Ectodermal cell (in vitro differentiated cells): ENCODE measurements around the gene DOK5.

Experiments
- H3K27ac ChIP-seq: 2 replicates; pipeline ENCODE4 v1.7.0; 2013; ENCODE audit warnings: mild to moderate bottlenecking, low read depth, low read length; ENCODE audit not compliant: insufficient read depth, poor library complexity, severe bottlenecking
- H3K27me3 ChIP-seq: 2 replicates; pipeline ENCODE4 v1.7.0; 2013; ENCODE audit warnings: mild to moderate bottlenecking, low read length; ENCODE audit not compliant: insufficient read depth, control insufficient read depth, poor library complexity, severe bottlenecking
- H3K36me3 ChIP-seq: one replicate; pipeline ENCODE4 v1.7.0; 2013; ENCODE audit warnings: low read length; ENCODE audit not compliant: control insufficient read depth, insufficient read depth
- H3K4me1 ChIP-seq: one replicate; pipeline ENCODE4 v1.7.0; 2013; ENCODE audit warnings: low read length; ENCODE audit not compliant: control insufficient read depth, insufficient read depth
- H3K4me3 ChIP-seq: 2 replicates; pipeline ENCODE4 v1.7.0; 2013; ENCODE audit warnings: low read depth, low read length, control low read depth; ENCODE audit not compliant: insufficient read depth
- H3K9me3 ChIP-seq: 2 replicates; pipeline ENCODE4 v1.7.0; 2013; ENCODE audit warnings: mild to moderate bottlenecking, low read length, moderate library complexity; ENCODE audit not compliant: control insufficient read depth
- WGBS, 2 experiments: methylation state at CpG; one replicate each; pipeline ENCODE4 v1.1.7; 2013; ENCODE audit warnings: missing lambda C conversion rate in 2 of 2; 5-methylcytosine and 5-hydroxymethylcytosine counted together

The DOK5 gene

GRCh38 chr20:54601831-54602515, 126.6 kb downstream of the DOK5 start:
- H3K36me3 ChIP-seq, result peaks cover 7% of the 10 kb centered on the region
- no peaks in the 10 kb centered on the region for H3K4me1 ChIP-seq
- no peaks in the 10 kb centered on the region for H3K9me3 ChIP-seq
- H3K27ac ChIP-seq, result no peak overlapping the region
- H3K4me3 ChIP-seq, result no peak overlapping the region
- 89 to 92% methylated on average over 10 of the region's 10 CpGs for whole genome bisulfite sequencing, 2 experiments
- H3K27me3 ChIP-seq, result no peaks in the 10 kb centered on the region

GRCh38 chr20:54605319-54605718, 129.9 kb downstream of the DOK5 start:
- Histone ChIP-seq H3K27me3 (no peaks in the 10 kb centered on the region), H3K4me1 (no peaks in the 10 kb centered on the region), H3K9me3 (no peaks in the 10 kb centered on the region), H3K36me3 (peaks cover 4% of the 10 kb centered on the region), H3K27ac (no peak overlapping the region), H3K4me3 (no peak overlapping the region)
- WGBS, 2 experiments, result 87 to 92% methylated on average over 3 of the region's 3 CpGs

DNA sequence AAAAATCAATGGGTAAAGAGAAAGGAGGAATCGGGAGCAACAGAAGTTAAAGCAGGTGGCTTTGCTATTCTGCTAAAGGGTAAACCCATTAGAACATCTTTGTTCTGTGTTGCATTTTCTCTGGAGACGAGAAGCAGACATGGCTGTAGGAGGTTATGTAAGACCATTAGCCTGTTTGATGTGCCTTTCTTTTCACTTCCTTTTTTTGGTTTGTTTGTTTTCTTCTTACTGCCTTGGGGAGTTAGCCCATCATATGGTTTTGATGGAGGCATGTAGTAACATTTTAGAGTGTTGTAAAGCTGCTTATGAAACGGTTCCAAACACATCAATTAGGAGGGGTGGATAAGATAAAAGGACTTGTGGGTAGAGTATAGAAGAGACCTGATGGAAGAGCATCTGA, 131.0 kb downstream of the DOK5 start:
- Histone ChIP-seq H3K4me1 (no peaks in the 10 kb centered on the region), H3K4me3 (no peak overlapping the region), H3K27ac (no peak overlapping the region), H3K9me3 (no peaks in the 10 kb centered on the region), H3K27me3 (no peaks in the 10 kb centered on the region), H3K36me3 (no peaks in the 10 kb centered on the region)
- 86 to 95% methylated on average over 3 of the region's 3 CpGs for WGBS, 2 experiments

- no peak overlapping the region for H3K27ac ChIP-seq
- no peak overlapping the region for H3K4me3 ChIP-seq
- H3K4me1 ChIP-seq, result no peaks in the 10 kb centered on the region
- WGBS, 2 experiments, result 96 to 97% methylated on average over 4 of the region's 4 CpGs
- no peaks in the 10 kb centered on the region for H3K27me3 ChIP-seq
- H3K9me3 ChIP-seq, result no peaks in the 10 kb centered on the region
- H3K36me3 ChIP-seq, result no peaks in the 10 kb centered on the region
Observed at GRCh38 chr20:54608039-54608745, 132.8 kb downstream of the DOK5 start.

- Histone ChIP-seq H3K4me3 (no peak overlapping the region), H3K27me3 (no peaks in the 10 kb centered on the region), H3K4me1 (no peaks in the 10 kb centered on the region), H3K9me3 (no peaks in the 10 kb centered on the region), H3K36me3 (no peaks in the 10 kb centered on the region), H3K27ac (no peak overlapping the region)
- 96 to 100% methylated on average over 3 to 5 of the region's 5 CpGs for WGBS, 2 experiments
Observed at GRCh38 chr20:54608943-54609342, 133.6 kb downstream of the DOK5 start.

- H3K4me1 ChIP-seq, result no peaks in the 10 kb centered on the region
- no peaks in the 10 kb centered on the region for H3K9me3 ChIP-seq
- no peak overlapping the region for H3K27ac ChIP-seq
- no peak overlapping the region for H3K4me3 ChIP-seq
- peaks cover under 1% of the 10 kb centered on the region for H3K36me3 ChIP-seq
- 92 to 95% methylated on average over 10 of the region's 10 CpGs for WGBS, 2 experiments
- H3K27me3 ChIP-seq, result no peaks in the 10 kb centered on the region
Observed at GRCh38 chr20:54611708-54612412, 136.5 kb downstream of the DOK5 start.

DNA sequence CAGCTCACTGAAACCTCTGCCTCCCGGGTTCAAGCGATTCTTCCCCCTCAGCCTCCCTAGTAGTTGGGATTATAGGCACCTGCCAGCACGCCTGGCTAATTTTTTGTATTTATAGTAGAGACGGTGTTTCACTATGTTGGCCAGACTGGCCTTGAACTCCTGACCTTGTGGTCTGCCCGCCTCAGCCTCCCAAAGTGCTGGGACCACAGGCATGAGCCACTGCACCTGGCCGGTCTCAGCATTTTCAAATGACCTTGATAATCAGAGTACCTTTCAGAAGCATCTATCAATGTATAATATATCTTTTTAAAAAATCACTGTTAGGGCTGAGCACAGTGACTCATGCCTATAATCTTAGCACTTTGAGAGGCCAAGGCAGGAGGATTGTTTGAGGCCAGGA, 143.0 kb downstream of the DOK5 start:
- no peak overlapping the region for H3K4me3 ChIP-seq
- no peaks in the 10 kb centered on the region for H3K27me3 ChIP-seq
- WGBS, 2 experiments, result 91 to 93% methylated on average over 6 of the region's 6 CpGs
- H3K4me1 ChIP-seq, result peaks cover 4% of the 10 kb centered on the region
- H3K9me3 ChIP-seq, result no peaks in the 10 kb centered on the region
- no peak overlapping the region for H3K27ac ChIP-seq
- H3K36me3 ChIP-seq, result peaks cover 6% of the 10 kb centered on the region

DNA sequence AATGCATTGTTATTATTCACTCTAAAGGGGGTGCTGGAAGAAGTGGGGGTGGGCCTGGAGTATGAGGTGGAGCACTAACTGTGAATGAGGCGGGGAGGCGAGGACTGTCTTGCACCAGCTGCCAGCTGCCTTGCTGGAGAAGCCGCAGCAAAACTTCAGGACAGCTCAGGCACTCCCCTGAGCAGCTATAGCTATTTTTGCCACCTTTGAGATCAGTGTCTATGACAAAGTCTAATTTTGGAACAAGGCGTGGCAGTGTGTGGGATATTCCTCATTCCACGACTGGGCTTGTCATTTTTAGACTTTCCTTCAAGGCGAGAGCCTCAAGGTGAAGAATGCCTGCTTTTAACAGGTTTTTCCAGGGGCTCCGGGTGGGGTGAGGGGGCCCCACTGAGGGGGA, 143.8 kb downstream of the DOK5 start:
- Histone ChIP-seq H3K27me3 (no peaks in the 10 kb centered on the region), H3K4me3 (no peak overlapping the region), H3K36me3 (peaks cover 6% of the 10 kb centered on the region), H3K4me1 (peaks cover 7% of the 10 kb centered on the region), H3K9me3 (no peaks in the 10 kb centered on the region), H3K27ac (no peak overlapping the region)
- 91 to 94% methylated on average over 7 of the region's 7 CpGs for WGBS, 2 experiments

DNA sequence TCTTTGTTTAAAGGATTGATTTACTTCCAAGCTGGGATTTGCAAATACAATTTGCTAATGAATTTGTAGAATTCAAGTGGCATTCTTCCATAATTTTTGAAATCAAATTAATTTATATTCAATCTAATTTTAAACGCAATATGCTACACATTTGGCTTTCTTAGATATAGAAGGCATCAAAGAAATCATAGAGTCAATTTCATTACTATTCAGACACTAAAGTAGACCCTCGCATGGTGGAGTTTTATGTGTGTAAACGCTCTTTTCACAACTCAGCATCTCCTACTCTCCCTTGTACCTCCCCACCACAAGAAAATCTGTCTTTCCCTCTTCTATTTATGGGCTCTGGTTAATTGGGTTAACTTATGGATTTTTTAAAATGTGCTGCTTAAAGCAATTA, 144.3 kb downstream of the DOK5 start:
- H3K9me3 ChIP-seq, result no peaks in the 10 kb centered on the region
- peaks cover 6% of the 10 kb centered on the region for H3K36me3 ChIP-seq
- WGBS, 2 experiments, result 90 to 100% methylated on average over 2 to 3 of the region's 3 CpGs

DNA sequence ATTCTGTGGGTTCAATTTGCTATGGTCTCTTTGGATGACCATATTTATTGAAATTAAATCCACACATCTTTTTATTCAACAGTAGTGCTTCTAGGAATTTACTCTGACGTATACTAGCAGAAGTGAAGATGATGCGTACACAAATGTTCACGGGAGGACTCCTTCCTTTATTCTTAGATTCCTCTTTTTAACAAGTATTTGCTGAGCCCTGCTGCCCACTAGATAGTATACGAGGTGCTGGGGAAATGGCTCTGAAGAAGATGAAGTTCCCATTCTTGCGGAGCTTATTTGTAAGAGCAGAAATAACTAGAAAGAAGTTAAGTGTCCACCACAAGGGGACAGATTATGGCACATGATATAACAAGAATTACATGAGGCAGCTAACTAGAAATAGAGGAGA, 145.2 kb downstream of the DOK5 start:
- 96% methylated on average over 5 of the region's 5 CpGs for WGBS, 2 experiments

More for the DNA sequence above, 144.3 kb downstream of the DOK5 start:
- Histone ChIP-seq H3K27me3 (no peaks in the 10 kb centered on the region), H3K4me3 (no peak overlapping the region), H3K27ac (no peak overlapping the region), H3K4me1 (peaks cover 12% of the 10 kb centered on the region)

More for the DNA sequence above, 145.2 kb downstream of the DOK5 start:
- Histone ChIP-seq H3K36me3 (peaks cover 6% of the 10 kb centered on the region), H3K9me3 (no peaks in the 10 kb centered on the region), H3K27me3 (no peaks in the 10 kb centered on the region), H3K27ac (no peak overlapping the region), H3K4me3 (no peak overlapping the region), H3K4me1 (peaks cover 21% of the 10 kb centered on the region)
